Hematopoietic multipotent progenitor cell (in vitro differentiated cells): ENCODE data around the gene SLC45A2. TPM values are rescaled to one million over a fixed set of nuclear protein-coding genes. Genes with fewer than 3 reads are reported as not detected.
A peak's percentile ranks its signal among the peaks of the same experiment; 100 is the strongest.
"Not testable (repeated sequence)": the region's sequence is repeated elsewhere in the genome, so short reads cannot be mapped to it uniquely, and the experiment has no call there.

ENCODE experiments used
- DNase-seq, 3 donors: peaks; one replicate each; pipeline ENCODE4 v3.0.0-alpha.2; 2011 to 2015; ENCODE audit warnings: low read depth in 2 of 3, low spot score in 2 of 3
- total RNA-seq: library from RNA; depleted of rRNA; stranded (reverse); fragments of >200 nt; gene quantifications from one replicate; pipeline ENCODE4 v1.2.3, GENCODE V29; 2012

The SLC45A2 gene
- total RNA-seq, result 0.27 TPM

- no peak for DNase-seq
These were observed at the start of gene SLC45A2 for GRCh38 chr5:33984671-33985124. SLC45A2 (minus strand) TSS chr5:33984693; CDS start chr5:33984583, 110 bp downstream.

DNA sequence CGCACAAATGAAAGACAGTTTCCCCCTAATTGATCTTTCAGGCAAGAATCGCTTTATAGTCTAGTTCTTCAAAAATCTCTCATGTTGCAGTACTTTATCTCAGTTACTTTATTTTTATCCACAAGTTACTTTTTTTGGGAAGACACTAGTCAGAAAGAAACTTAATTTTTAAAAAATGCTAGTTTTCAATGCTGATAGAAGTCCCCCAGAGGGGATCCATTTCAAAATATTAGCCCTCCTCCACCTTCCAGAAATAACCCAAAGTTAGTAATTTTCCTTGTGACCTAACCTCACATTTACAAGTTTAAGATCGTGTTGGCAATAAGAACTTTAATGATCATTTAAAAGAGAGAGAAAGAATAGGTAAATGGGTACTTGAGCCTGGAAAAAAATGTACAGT is 47.5 kb upstream of the SLC45A2 start:
- DNase-seq, result no peak

DNA sequence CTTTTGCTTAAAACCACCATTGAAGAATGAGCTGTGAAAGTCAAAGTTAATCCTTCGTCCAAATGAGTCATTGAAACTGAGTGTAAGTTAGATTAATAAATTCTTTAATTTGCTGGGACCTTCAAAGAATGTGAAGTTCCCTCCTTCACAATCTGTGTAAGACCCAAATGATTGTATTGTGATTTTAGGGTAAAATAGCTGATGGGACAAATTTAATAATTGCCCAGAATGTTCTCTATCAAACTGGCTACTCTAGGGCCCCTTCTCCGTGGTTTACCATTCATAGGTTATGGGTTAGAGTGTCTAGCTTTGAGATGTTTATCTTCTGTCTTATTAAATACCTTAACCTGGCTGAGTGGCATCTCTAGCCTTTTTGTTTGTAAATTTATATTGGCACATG is 46.6 kb upstream of the SLC45A2 start:
- DNase-seq, result no peak

DNA sequence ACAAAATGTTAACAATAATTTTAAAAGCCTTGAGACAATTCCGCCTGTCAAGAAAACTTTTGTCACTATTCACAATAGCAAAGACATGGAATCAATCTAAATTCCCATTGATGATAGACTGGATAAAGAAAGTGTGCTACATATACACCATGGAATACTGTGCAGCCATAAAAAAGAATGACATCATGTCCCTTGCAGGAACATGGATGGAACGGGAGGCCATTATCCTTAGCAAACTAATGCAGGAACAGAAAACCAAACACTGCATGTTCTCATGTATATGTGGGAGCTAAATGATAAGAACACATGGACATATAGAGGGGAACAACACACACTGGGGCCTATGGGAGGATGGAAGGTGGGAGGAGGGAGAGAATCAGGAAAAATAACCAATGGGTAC is 46.1 kb upstream of the SLC45A2 start:
- not testable (repeated sequence) for DNase-seq

DNA sequence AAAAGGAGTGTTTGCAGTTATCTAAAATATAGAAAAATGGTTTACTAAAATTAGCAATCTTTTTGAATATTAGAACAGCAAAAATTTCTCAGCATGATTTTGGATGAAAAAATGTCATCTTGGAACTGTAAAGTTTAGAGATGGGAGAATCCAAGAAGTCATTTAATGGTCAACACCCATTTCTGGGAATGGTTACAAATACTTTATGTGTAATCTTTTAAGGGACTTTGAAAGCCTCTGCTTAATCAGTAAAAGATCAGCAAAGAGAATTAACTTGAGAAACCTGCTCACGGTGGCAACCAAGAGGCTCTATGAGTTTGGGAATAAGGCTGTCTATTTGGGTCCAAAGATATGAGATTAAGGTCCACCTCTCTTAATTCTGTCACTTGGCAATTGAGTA is 45.6 kb upstream of the SLC45A2 start:
- no peak for DNase-seq

GRCh38 chr5:34028349-34028748 is 43.9 kb upstream of the SLC45A2 start:
- DNase-seq, result no peak

- DNase-seq, result no peak
These were observed 41.7 kb upstream of the SLC45A2 start for GRCh38 chr5:34026089-34026761.

DNA sequence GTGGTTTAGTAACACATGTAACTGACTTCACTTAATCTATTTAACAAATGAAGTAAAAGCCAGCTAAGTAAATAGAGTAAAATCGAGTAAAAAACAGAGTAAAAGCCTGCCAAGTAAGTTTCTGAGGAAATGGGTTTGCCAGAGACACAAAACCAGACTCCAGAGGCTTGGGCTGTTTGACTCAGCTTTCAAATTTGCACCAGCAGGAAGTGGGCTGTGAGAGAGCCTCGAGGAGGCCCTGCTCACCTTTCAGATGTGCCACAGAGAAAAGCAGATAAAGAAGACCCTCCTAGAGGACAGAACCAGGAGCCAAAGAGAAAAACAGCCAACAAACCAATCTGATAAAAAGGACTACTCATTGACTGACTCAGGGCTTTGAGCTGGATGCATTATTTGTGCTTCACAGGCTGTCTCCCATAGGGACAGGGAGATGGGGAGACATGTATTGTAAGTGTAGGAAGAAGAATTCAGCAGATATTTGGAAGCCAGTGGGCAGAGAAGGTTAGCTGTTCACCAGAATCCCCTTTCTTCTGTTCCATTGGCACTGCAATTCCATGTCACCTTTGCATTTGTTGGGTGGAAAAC is 37.7 kb upstream of the SLC45A2 start:
- no peak for DNase-seq

- DNase-seq, result no peak
These were observed 36.8 kb upstream of the SLC45A2 start for GRCh38 chr5:34021334-34021733.

DNA sequence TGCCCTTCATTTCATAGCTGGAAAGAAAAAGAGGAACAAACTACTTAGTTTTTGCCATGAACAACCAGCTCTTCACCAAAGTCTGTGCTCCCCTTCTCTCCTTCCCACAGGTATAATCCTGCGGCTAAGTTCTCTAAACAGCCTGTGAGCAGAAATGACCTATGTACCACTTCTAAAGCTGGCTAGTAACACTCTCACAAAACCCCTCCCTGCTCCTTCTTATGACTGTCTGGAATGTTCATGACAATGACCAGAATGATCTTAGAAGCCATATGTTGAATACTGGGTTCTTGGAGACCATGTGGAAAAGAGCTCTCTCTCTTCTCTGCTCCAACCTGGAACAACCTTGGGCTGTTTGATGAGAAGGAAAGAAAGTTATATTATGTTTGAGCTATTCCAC is 36.2 kb upstream of the SLC45A2 start:
- DNase-seq, result no peak

DNA sequence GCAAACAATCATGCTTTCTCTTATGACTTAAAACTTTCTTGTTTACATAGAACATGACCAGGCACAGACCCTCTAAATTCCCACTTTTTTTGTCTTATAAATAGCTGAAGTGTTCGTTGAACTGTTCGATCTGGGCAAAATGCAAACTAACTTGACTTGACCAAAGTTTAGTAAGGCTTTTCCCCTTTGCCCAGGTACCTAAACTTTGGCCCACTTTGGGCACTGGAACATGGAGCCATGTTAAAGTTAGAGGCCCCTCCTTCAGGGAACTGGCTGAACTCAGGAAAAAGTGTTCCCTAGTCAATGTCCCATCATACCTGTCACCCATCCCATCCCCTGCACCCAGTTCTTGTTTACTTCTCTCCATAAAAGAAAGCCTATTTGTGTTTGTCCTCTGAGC is 32.8 kb upstream of the SLC45A2 start:
- no peak for DNase-seq

- no peak for DNase-seq
These were observed 32.3 kb upstream of the SLC45A2 start for GRCh38 chr5:34016750-34017149.

GRCh38 chr5:34016222-34016621 is 31.7 kb upstream of the SLC45A2 start:
- DNase-seq, result no peak

DNA sequence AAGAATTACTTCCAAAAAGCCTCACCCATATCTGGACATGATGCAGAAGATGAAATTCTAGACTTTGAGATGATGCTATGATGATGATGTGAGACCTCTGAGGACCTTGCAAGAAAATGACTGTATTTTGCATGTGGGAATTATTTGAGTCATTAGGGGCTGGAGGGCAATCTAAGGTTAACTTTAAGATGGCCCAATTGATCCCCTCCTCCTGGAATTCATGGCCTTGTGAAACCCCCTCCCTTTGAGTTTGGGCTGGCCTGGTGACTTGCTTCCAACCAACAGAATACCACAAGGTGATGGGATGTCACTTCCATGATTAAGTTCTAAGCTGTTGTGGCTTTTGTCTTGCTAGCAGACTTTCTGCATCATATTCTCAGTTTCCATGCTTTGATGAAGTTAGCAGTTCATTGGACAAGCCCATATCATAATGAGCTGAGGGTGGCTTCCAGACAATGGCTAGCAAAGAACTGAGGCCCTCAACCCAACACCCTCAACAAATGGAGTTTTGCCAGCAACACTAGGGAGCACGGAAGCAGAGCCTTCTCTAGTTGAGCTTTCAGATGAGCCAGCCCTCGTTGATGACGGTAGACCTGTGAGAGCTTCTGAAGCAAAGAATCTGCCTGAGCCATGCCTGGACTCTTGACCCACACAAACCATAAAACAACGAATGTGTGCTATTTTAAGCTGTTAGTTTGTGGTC is 30.8 kb upstream of the SLC45A2 start:
- DNase-seq, result no peak

GRCh38 chr5:34014626-34015025 is 30.1 kb upstream of the SLC45A2 start:
- DNase-seq, result no peak

DNA sequence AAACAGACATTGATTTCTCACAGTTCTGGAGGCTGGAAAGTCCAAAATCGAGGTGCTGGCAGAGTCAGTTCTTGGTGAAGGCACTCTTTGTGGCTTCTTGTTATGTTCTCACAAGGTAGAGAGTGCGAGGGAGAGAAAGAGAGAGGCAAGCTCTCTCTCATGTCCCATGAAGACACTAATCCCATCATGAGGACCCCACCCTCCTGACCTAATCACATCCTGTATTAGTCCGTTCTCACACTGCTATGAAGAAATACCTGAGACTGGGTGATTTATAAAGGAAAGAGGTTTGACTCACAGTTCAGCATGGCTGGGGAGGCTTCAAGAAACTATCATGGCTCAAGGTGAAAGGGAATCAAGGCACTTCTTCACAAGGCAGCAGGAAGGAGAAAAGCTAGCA is 29.1 kb upstream of the SLC45A2 start:
- DNase-seq, result no peak

DNA sequence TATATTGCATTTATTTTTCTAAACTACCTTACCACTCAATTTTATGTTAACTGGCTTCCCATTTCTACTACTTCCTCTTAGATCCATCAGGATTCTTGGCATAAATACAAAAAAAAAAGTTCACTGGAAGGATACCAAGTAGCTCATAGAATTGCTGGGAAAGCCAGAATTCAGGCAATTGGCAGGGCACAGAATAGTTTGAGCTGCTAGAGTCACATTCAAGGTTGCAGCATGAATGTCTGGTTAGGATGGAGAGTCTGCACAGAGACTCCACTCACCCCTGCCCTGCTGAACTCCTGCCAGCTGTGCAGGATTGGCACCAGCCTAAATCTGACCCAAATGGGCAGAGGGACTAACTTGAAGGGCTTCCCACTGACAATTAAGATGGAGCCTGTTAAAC is 28.3 kb upstream of the SLC45A2 start:
- no peak for DNase-seq

DNA sequence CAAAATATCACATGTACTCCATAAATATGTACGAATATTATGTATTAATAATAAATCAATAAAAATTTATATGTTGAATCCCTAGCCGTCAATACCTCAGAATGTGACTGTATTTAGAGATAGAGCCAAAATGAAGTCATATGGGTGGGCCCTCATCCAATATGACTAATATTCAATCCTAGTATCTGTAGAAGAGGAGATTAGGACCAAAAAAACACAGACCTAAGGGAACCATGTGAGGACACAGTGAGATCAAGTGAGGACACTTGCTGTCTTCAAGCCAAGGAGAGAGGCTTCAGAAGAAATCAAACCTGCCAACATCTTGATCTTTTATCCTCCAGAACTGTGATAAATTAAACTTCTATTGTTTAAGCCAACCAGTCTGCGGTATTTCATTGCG is 27.0 kb upstream of the SLC45A2 start:
- no peak for DNase-seq

GRCh38 chr5:34010146-34010545 is 25.7 kb upstream of the SLC45A2 start:
- not testable (repeated sequence) for DNase-seq

DNA sequence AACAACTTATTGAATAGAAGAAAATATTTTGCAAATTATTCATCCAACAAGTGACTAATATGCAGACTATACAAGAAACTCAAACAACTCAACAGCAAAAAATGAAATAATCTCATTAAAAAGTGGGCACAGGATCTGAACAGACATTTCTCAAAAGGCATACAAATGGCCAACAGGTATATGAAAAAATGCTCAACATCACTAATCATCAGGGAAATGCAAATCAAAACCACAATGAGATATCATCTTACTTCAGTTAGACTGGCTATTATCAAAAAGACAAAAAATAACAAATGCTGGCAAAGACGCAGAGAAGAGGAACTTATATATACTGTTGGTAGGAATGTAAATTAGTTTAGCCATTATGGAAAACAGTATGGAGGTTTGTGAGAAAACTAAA is 25.1 kb upstream of the SLC45A2 start:
- no peak for DNase-seq

DNA sequence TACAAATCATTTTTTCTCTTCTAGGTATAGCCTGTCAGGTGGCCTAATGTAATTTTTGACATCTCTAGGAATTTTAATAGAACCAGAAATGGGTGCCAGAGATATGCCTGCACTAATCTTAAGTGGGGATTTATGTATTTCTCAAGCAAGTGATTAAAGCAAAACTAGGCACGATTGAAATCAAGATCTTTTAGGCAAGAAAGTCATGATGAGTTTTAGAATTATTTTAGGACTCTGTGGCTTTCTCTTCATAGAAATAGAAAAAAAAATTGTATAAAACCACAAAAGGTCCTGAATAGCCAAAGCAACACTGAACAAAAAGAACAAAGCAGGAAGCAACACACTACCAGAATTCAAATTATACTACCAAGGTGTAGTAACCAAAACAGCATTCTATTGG is 24.3 kb upstream of the SLC45A2 start:
- peak in 2 of 3 donors; percentile 10 to 31 for DNase-seq
